Fibroblast of the aortic adventitia (primary cell): Measurements from ENCODE around the gene LSG1. TPM values are rescaled to one million over a fixed set of nuclear protein-coding genes. Genes with fewer than 3 reads are reported as not detected.

ENCODE experiments used
- DNase-seq: peaks from one replicate; pipeline ENCODE4 v3.0.0-alpha.2; 2010; ENCODE audit warnings: low read depth
- H3K4me3 ChIP-seq: 2 replicates; pipeline ENCODE4 v1.5.1; 2011; ENCODE audit warnings: low read depth, mild to moderate bottlenecking, control low read depth, low read length, moderate library complexity
- total RNA-seq: library from RNA; depleted of rRNA; stranded (reverse); fragments of >200 nt; gene quantifications from 2 replicates; pipeline ENCODE4 v1.2.3, GENCODE V29; 2012; ENCODE audit warnings: low replicate concordance
- TF ChIP-seq, protein P1 (sequence below): IDR thresholded peaks from 2 replicates; pipeline ENCODE4 v1.5.1; 2011; ENCODE audit warnings: mild to moderate bottlenecking, low read length, control low read depth, inconsistent platforms; ENCODE audit not compliant: insufficient read depth

LSG1 gene
- total RNA-seq, 1 donor, result 30.6 TPM

DNA sequence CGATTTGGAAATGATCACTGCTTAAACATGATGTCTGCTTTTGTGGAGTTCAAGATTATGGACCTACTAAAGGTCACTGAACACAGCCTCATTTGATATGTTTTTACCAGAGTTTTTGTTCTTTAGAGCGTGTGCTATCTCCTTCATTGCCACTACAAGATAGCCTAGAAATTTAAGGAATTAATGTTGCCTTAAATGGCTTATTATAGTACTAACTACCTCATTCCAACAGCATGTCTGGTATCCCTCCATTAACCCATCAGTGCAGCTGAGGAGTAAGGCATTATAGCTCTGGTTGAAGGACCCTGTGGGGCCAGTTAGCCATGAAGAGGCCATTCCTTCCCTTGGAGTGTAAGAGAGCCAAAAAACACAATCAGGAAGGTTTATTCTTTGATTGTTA is 11.4 kb upstream of the LSG1 start:
- no peak for DNase-seq
- no peak overlapping the region for H3K4me3 ChIP-seq
- TF ChIP-seq, protein P1, sequence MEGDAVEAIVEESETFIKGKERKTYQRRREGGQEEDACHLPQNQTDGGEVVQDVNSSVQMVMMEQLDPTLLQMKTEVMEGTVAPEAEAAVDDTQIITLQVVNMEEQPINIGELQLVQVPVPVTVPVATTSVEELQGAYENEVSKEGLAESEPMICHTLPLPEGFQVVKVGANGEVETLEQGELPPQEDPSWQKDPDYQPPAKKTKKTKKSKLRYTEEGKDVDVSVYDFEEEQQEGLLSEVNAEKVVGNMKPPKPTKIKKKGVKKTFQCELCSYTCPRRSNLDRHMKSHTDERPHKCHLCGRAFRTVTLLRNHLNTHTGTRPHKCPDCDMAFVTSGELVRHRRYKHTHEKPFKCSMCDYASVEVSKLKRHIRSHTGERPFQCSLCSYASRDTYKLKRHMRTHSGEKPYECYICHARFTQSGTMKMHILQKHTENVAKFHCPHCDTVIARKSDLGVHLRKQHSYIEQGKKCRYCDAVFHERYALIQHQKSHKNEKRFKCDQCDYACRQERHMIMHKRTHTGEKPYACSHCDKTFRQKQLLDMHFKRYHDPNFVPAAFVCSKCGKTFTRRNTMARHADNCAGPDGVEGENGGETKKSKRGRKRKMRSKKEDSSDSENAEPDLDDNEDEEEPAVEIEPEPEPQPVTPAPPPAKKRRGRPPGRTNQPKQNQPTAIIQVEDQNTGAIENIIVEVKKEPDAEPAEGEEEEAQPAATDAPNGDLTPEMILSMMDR, result no peak

DNA sequence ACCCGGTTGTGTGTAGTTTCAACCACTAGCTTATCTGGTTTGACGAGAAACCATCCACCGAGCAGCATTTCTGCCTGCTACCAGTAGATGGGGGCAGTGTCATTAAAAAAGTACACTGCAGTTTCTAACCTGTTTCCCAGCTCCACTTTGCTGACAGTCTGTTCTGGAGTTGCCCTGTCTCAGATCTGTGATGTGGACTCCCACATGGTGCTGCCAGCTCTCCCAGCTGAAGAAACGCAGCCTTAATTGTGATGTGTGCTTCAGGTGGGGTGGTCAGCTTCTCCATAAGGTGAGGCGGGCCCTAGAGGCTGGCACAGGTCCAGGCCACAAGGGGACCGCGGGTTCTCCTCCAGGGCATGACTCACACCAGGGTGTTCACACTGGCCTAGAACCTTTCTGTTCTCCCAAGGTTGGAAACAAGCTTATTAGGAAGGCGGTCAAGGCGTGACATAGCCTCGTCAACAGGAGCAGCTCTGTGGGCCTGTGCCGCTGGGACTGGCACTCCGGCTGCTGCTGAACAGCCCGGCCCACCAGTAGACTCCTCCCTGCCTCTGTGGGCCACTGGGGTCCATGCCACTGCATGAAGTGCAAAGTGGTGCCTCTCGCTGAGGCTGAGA is 10.8 kb upstream of the LSG1 start:
- TF ChIP-seq, protein P1, result peak; percentile 85
- H3K4me3 ChIP-seq, result no peak overlapping the region
- peak; percentile 92 for DNase-seq

DNA sequence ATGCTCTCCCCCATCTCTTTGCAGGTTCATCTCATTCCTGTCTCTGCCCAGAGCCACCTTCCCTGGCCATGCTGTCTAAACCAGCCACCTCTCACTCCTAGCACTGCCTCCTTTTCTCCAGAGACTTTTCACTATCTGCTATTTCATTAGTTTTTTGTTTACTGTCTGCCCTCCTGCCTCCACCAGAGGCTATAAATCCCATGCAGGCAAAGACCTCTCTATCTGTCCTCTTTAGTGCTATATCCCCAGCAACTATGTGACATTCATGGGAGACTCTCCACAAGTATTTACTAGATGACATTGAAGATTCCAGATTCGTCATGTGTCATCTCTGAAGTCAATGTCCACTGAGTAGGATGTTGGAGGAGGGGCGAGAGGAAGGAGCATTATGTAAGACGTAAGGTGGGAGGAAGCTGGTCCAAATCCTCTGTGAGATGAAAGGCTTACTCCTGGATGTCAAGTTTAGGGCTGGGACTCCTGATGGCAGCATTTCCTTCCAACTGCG is 10.2 kb upstream of the LSG1 start:
- TF ChIP-seq, protein P1, result no peak
- H3K4me3 ChIP-seq, result no peak overlapping the region
- no peak for DNase-seq

DNA sequence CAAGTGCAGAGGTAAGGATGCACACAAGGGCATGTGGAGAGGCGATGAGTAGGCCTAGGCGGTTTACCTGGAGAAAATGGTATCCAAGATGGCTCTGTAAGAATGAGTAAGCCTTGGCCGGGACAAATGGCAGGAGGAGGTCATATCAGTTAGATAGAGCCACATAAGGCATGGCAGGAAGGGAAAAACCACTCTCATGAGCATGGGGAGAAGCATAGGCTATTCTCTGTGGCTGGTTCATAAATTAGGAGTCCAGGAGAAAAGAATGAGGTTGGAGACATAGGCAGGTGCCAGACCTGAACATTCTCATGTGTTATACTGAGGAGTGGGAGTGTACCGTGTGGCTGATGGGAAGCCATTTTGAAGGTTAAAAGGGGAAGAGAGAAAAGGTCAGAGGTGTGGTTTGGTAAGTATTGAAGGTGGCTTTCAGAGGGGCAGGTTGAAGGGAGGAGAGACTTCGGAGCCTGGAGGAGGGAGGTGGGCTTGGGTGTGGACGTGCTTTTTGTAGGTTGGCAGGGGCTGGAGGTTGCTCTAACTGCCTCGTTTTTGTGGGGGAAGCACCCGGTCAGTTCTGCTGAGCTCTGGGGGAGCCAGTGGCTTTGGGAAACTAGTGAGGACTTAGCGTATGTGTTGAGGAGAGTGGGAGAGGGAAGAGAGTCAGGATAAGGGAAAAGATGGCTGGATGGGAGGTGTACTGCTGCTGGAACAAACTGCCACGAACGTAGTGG is 9.1 kb upstream of the LSG1 start:
- TF ChIP-seq, protein P1, result no peak
- DNase-seq, result no peak
- H3K4me3 ChIP-seq, result no peak overlapping the region

DNA sequence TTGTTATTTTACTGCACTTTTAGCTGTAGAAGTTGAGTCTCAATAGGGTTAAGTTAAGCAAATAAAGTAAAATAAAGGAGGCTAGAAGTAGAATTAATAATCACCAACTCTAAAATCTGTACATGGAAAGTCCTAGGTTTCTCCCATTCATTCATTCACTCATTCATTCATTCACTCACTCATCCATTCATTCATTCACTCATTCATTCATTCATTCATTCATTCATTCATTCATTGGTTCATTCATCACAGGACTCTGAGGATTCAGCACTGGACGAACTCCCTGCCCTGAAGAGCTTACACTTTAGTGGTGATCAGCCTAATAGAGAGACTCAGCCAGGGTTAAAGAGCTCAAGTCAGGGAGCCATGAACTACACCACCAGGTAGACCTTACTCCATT is 4.5 kb upstream of the LSG1 start:
- no peak for DNase-seq
- H3K4me3 ChIP-seq, result no peak overlapping the region
- TF ChIP-seq, protein P1, result no peak

DNA sequence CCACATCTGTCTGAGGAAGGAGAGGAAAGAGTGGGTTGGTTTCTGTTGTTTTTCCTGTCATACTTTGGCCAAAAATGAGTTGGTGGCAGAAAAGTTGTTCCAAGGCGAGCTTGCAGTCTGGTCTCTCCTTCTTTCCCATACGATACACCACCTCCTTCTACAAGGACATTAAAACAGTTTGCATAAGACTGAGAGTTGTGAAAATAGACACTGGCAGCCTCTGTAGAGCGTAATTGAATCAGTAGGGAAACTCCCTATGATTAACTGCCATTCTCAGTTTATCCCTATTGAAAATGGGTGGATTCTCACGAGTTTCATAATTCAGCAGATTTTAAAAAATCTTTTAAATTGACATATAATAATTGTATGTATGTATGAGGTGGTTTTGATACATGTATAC is 3.7 kb upstream of the LSG1 start:
- no peak overlapping the region for H3K4me3 ChIP-seq
- no peak for DNase-seq
- TF ChIP-seq, protein P1, result no peak
